IMR-90 (cell line): Measurements from ENCODE around the gene RGS3.

ENCODE experiments used
- BHLHE40 ChIP-seq: fragments of 150-350 bp; IDR thresholded peaks from 2 replicates; pipeline ENCODE4 v1.6.1; 2016; ENCODE audit warnings: mild to moderate bottlenecking, low read depth, low read length
- CEBPB ChIP-seq: IDR thresholded peaks from 2 replicates; pipeline ENCODE4 v1.6.1; 2012; ENCODE audit warnings: low read depth, low read length, improper control_type of control experiment
- CHD1 ChIP-seq: IDR thresholded peaks from 2 replicates; pipeline ENCODE4 v1.6.1; 2012; ENCODE audit warnings: low read depth, low read length, improper control_type of control experiment
- FOS ChIP-seq: fragments of 150-350 bp; IDR thresholded peaks from 2 replicates; pipeline ENCODE4 v1.6.1; 2016; ENCODE audit warnings: low read depth, low read length
- MAFK ChIP-seq: IDR thresholded peaks from 2 replicates; pipeline ENCODE4 v1.6.1; 2012; ENCODE audit warnings: low read depth, low read length, improper control_type of control experiment
- POLR2A ChIP-seq: IDR thresholded peaks from 2 replicates; pipeline ENCODE4 v1.6.1; 2012; ENCODE audit warnings: mild to moderate bottlenecking, low read depth, low read length
- RAD21 ChIP-seq: IDR thresholded peaks from 2 replicates; pipeline ENCODE4 v1.6.1; 2012; ENCODE audit warnings: low read length, improper control_type of control experiment
- SMC3 ChIP-seq: fragments of 150-350 bp; IDR thresholded peaks from 2 replicates; pipeline ENCODE4 v1.6.1; 2016; ENCODE audit warnings: low read depth, mild to moderate bottlenecking, antibody characterized with exemption, low read length, moderate library complexity
- TF ChIP-seq, protein P1 (sequence below): conservative IDR thresholded peaks from 2 replicates; pipeline ENCODE4 v1.5.1; 2012; ENCODE audit warnings: mild to moderate bottlenecking, low read depth, low read length, improper control_type of control experiment

- TF ChIP-seq, protein P1, sequence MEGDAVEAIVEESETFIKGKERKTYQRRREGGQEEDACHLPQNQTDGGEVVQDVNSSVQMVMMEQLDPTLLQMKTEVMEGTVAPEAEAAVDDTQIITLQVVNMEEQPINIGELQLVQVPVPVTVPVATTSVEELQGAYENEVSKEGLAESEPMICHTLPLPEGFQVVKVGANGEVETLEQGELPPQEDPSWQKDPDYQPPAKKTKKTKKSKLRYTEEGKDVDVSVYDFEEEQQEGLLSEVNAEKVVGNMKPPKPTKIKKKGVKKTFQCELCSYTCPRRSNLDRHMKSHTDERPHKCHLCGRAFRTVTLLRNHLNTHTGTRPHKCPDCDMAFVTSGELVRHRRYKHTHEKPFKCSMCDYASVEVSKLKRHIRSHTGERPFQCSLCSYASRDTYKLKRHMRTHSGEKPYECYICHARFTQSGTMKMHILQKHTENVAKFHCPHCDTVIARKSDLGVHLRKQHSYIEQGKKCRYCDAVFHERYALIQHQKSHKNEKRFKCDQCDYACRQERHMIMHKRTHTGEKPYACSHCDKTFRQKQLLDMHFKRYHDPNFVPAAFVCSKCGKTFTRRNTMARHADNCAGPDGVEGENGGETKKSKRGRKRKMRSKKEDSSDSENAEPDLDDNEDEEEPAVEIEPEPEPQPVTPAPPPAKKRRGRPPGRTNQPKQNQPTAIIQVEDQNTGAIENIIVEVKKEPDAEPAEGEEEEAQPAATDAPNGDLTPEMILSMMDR: no peak
- TF ChIP-seq FOS (no peak), CHD1 (no peak), POLR2A (no peak), BHLHE40 (no peak), CEBPB (no peak), MAFK (no peak), RAD21 (no peak), SMC3 (no peak)
Observed at GRCh38 chr9:113559834-113560800, 96.6 kb downstream of the RGS3 start.
